Heart left ventricle (tissue), 13 donors: ENCODE data around the gene FHOD1.

Source experiments
- CTCF ChIP-seq, 12 donors: fragments of 200-600 bp; sonication (generic) in 4 of 12; IDR thresholded peaks; one replicate each; pipeline versions ENCODE4 v1.5.0 to v1.8.0; 2018 to 2022; ENCODE audit warnings: antibody characterized with exemption in 12 of 12, mild to moderate bottlenecking in 5 of 12
- POLR2A ChIP-seq, 2 donors: fragments of 450-650 bp; IDR thresholded peaks; one replicate each; pipeline ENCODE4 v1.6.1; 2017; ENCODE audit warnings: antibody characterized with exemption in 2 of 2, mild to moderate bottlenecking in 2 of 2, moderate library complexity in 2 of 2
- donor health status: ischemic (EF 13 %, LVEDD 7.1; RV severe dilation, severe dysfunction).
- donor health status: DM: no; HTN: yes; CAD: no.
- donor health status: DM: no; HTN: no; CAD: no.
- donor health status: ischemic (EF 25% LVEDD 6.9; RV normal size, moderate dysfunction).
- donor health status: ischemic (EF 25% LVEDD 5.7; RV mildly dilated, moderate dysfunction).
- donor health status: ischemic (EF 35%, LVEDD 5.7; RV mildly dilated, moderate dysfunction).
- donor health status: nonischemic (EF 11% LVEDD 7.7; RV severe dilation, severe dysfunction).
- donor health status: DM: yes; HTN: yes; CAD: no.
- donor health status: PGD.
- donor health status: ischemic (EF 29% LVEDD 5.4; RV normal size, mild dysfunction).
- donor health status: nonischemic (EF 23%, LVEDD 6.1; RV moderate dilation, normal function).

GRCh38 chr16:67196881-67197280, 50.4 kb downstream of the FHOD1 start:
- TF ChIP-seq POLR2A (IDR thresholded peaks at IDR 0.05) (no peak), CTCF (IDR thresholded peaks at IDR 0.05) (no peak)
